Measurements from ENCODE around the gene HLA-DPB1.
"Not testable (repeated sequence)": the region's sequence is repeated elsewhere in the genome, so short reads cannot be mapped to it uniquely, and the experiment has no call there.

HLA-DPB1 gene

GRCh38 chr6:33075568-33076405 is at the start of gene HLA-DPB1:
HLA-DPB1 (plus strand) TSS chr6:33075990; CDS start chr6:33076042, 52 bp downstream.
- no peak for DNase-seq

GRCh38 chr6:33028220-33028849 is 47.5 kb upstream of the HLA-DPB1 start:
- DNase-seq = no peak

DNA sequence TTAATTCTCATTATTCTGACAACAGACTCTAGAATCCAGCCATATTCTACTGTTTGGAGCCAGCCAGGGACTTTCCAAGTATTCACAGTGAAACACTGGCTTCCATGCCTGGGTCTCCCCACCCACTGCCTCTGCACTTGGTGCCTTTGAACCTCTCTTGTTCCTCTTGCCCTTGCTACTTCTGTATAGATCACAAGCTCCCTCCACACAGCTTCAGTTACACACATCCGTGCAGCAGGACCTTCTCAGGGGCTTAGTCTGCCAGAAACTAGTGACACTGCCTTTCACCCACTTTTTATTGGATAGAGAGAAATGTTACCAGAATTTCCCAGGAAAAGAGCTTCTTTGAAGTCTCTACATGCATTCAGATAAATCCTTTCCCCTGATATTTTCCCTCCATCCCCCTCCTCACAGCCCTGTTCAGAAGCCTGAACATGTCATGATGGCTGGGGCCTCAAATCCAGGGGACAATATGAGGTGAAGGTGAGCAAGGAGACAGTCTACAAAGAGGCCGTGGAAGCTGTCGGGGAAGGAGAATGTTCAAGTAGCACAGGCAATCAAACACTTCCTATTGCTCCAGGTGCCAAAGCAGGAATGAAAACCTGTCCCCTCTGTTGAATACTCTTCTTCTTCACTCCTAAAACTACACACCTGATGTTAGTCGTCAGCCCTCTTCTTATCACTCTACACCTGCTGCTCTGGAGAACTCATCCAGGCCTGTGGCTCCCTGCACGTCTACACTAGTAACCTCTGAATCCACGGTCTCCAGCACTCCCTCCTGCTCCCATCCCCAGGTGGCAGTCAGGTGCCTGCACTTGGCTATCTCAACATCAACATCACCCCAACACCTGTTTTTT is 46.2 kb upstream of the HLA-DPB1 start:
- no peak for DNase-seq

DNA sequence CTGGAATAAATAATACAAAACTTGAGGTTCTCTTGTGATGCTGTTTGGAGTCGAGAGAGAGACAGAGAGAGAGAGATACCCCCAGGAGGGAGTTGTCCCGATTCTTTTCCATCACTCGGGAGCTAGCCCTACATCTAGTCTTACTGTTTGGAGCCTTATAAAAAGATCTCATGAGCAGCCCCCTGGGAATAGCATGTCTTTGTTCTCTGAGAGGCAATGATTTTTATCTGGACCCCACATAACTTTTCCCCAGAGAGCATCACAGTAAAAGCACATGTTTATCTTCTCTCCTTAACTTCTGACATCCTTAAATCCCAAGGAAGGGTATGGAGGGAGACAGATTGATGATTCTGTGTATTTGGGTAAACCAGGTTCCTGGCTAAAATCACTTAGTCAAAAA is 45.5 kb upstream of the HLA-DPB1 start:
- no peak for DNase-seq

- no peak for DNase-seq
Observed at GRCh38 chr6:33034554-33034953, 41.2 kb upstream of the HLA-DPB1 start.

- DNase-seq = no peak
Observed at GRCh38 chr6:33036535-33036934, 39.3 kb upstream of the HLA-DPB1 start.

DNA sequence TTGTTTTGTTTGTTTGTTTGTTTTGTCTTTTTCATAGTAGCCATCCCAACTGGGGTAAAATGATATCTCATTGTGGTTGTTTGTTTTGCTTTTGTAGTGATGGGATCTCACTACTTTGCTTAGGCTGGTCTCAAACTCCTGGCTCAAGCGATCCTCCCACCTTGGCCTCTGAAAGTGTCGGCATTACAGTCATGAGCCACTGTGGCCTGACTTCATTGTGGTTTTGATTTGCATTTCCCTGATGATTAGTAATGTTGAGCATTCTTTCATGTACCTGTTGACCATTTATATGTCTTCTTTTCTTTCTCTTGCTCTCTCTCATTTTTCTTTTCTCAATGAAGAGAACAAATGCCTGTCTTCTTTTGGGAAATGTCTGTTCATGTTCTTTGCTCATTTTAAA is 35.6 kb upstream of the HLA-DPB1 start:
- DNase-seq = no peak

DNA sequence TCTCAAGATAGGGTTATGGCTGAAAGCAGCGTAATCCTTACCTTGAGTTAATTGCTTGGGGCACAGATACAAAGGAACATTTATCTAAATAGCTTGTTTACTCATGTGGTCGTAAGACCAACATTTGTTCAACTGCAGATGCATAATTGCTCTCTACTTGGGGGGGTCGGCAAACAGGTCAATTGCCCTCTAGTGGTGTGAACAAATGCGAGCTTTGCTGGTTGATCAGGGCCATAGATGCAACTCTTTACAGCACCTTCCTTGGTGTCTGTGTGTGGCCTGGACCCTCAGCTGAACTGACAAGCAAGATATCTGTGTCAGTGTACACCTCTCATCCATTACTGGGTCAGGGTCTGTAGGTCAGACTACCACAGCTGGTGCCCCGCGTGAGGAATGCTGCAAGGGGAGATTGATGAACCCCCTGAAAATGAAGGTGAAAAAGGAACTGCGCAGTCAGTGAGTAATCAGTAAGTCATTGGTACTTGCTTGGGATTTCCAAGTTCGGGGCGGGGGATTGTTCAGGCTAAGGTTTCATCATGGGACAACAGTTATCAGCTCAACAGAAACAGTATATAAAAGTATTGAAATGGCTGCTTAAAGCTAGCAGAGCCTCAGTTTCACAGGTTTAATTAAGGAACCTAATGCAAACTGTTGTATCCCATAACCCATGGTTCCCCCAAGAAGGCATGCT is 26.3 kb upstream of the HLA-DPB1 start:
- DNase-seq = no peak

DNA sequence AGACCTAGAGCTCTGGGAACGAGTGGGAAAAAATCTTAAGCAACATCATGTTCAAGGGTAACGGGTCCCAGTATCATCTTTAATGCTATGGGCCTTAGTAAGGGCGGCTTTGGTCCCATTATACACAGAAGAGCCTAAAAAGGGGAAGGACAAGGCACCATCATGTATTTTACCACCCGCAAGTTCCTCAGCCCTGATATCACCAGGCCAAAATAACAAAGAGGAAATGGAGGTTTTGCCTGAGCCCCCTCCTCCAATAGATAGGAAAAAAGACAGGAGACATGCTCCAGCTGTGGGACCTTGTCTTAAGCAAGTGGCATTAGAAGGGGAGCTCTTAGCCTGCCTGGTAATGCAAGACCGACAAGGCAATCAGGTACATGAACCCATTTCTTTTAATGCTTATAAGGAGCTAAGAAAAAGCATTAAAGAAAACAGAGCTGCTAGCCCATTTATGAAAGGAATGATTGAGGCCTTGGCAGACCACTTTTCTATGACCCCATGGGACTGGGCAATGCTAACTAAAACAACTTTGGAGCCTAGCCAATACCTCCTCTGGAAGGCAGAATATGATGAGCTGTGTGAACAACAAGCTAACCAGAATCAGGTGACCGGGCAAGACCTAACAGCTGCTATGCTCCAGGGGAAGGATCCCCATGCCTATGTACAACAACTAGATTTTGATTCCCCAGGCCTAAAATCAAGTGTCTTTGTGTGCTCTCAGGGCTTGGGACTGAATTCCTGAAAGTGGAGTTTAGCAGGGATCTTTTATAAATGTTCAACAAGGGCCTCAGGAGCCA is 25.6 kb upstream of the HLA-DPB1 start:
- DNase-seq = no peak

- no peak for DNase-seq
Observed at GRCh38 chr6:33052627-33053026, 23.2 kb upstream of the HLA-DPB1 start.

- no peak for DNase-seq
Observed at GRCh38 chr6:33053230-33053629, 22.6 kb upstream of the HLA-DPB1 start.

DNA sequence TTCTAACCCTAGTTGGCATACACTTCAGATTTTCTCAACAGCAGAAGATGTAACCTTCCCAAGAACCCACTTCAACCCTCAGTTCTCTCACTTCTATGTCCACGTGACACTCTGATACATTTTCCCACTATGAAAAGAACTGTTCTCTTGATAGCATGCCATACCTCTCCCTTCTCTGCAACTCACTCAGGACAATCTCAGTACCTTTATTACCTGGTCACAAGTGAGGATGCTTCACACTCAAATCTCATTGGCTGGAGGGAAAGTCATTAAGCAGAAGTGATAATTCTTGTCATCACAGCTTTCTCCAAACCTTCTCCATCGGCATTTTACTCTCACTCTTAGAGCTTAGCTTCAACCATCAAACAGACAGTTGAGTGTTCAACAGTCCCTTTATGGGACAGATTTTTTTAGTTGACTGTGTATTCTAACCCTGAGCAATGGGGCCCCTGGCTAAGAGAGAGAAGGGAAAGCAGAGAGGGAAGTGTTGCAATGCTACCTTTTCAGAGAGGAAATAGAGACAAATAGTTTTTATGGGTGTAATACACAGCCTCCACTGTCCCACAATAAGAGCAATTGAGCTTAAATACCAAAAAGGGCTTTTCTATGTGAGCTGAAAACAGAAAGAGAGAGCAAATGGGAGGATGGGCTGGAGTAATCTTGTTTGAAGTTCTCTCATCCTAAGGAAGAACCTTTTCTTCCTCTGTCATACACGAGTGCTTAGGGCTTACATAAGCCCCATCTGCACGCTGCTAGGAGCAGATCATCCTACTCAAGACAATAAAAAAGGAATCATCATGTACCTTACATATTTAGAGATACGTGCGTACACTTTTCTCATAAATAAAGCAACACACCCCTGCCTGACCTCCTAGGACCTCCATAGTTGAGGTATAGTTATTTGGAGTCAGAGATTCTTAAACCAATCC is 18.3 kb upstream of the HLA-DPB1 start:
- DNase-seq = no peak

DNA sequence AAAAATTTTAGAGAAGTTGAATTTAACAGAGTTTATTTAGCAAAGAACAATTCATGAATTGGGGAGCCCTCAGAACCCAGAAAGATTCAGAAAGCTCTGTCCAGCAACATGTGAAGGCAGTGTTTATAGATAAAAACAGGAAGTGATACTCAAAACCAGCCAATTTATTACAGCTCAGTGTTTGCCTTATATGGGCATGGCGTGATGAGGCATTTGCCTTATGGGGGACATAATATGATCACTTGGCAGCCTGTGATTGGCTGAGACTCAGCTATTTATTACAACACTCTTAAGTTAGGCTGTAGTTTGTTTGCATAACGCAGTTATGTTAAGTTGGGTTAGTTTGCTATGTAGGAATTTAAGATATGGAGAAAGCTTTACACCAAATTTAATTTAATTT is 13.8 kb upstream of the HLA-DPB1 start:
- DNase-seq = no peak

DNA sequence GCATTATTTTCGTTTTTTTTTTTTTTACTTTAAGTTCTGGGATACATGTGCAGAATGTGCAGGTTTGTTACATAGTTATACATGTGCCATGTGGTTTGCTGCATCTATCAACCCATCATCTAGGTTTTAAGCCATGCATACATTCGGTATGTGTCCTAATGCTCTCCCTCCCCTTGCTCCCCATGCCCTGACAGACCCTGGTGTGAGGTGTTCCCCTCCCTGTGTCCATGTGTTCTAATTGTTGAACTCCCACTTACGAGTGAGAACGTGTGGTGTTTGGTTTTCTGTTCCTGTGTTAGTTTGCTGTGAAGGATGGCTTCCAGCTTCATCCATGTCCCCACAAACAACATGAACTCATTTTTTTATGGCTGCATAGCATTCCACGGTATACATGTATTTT is 12.4 kb upstream of the HLA-DPB1 start:
- not testable (repeated sequence) for DNase-seq

DNA sequence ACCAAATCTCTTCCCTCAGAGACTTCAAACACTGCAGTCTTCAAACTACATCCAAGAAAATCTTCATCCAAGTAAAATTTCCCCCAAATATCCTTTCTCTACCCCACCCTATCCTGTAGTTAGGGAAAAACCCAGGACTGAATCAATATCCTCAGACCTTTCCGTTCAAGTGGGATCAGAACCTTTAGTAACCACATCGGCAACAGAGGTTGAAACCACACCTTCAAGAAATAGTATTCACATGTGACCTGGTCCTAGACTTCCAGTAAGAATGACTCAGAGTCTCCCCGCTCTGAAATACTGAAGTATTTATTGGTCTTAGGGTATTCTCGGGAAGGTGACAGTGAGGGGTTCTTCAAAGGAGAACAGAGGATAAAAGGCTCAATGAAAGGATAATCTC is 11.1 kb upstream of the HLA-DPB1 start:
- DNase-seq = no peak

DNA sequence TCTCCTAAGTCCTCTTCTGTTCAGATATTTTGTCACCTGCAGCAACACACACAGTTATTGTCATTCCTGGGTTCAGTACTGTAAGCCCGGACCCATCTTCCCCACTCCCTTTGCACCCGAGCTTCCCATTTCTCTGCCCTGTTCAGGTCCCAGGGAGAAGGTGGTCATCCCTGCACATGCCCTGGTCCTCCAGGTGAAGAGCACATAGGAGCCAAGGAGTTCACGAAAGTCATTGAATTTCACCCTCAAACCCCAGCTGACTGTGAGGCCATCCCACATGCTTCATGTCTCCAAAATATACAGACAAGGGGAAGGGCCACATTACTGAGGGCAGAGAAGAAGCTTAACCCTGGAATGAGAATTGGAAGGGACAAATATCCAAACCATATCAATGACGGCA is 10.5 kb upstream of the HLA-DPB1 start:
- DNase-seq = no peak

DNA sequence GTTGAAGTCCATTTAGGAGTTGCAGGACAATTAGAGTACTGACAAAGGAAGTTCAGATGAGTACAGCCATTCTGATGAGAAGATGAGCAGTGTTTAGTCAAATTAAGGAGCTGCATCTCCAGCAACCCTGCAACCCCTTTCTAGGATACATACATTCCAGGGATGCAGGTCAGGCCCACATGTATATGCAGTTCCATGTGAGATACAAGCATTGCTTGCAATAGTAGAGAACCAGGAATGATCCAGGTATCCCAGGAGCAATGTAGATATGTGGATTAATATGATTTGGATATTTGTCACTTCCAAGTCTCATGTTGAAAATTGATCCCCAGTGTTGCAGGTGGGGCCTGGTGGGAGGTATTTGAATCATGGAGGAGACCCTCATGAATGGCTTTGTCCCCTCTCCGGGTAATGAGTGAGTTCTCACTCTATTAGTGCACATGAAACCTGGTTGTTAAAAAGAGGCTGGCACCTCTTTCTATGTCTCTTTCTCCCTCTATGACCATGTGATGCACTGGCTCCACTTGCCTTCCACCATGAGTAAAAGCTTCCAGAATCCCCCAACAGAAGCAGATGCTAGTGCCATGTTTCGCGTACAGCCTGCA is 8.8 kb upstream of the HLA-DPB1 start:
- DNase-seq = no peak

DNA sequence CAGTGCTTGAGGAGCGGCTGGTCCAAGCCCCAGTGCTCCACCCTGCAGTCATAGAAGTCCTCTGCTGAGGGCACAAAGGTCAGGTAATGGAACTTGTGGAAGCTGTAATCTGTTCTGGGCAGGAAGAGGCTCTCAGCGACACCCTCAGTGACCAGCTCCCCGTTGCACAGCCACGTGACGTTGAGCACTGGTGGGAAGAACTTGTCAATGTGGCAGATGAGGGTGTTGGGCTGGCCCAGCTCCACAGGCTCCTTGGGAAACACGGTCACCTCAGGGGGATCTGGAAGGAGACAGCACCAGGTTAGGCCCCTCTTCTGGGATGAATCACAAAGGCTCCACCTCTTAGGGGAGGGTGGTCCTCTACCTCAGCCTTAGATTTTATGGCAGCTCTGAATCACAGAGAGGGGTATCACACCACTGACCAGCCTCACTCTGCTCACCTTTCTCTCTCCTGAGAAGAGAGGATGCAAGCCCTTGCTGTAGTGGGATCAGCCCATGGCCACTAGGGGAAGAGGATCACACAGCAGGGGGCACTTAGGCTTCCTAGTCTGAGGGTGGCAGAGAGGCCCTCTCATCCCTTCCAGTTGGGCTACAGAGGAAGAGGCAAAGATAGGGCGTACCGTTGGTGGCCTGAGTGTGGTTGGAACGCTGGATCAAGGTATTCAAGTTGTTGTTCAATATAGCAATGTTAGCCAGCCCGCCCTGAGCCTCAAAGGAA is 6.6 kb upstream of the HLA-DPB1 start:
- no peak for DNase-seq

- DNase-seq = no peak
Observed at GRCh38 chr6:33070909-33071308, 4.9 kb upstream of the HLA-DPB1 start.

- DNase-seq = no peak
Observed at GRCh38 chr6:33071569-33071968, 4.2 kb upstream of the HLA-DPB1 start.

Measured in stimulated activated CD4-positive, alpha-beta T cell treated with anti-CD3 and anti-CD28 coated beads, Interleukin-4, amount 100 ng/mL, for 4 hours (primary cell).